Chondrocyte (in vitro differentiated cells): ENCODE data around the gene HIKESHI. TPM values are rescaled to one million over a fixed set of nuclear protein-coding genes. Genes with fewer than 3 reads are reported as not detected.

Source experiments
- DNase-seq: peaks from one replicate; pipeline ENCODE4 v3.0.0; 2021; ENCODE audit warnings: mixed read lengths, low spot score
- H3K27ac Mint-ChIP-seq: one replicate; pipeline ENCODE4 v1.8.0; 2021; ENCODE audit warnings: mild to moderate bottlenecking, moderate library complexity, mixed read lengths; ENCODE audit not compliant: unreplicated experiment
- H3K27me3 Mint-ChIP-seq: 2 replicates; pipeline ENCODE4 v1.8.0; 2021; ENCODE audit warnings: low read depth, mixed read lengths
- H3K36me3 Mint-ChIP-seq: 2 replicates; pipeline ENCODE4 v1.8.0; 2021; ENCODE audit warnings: low read depth, mixed read lengths
- H3K4me1 Mint-ChIP-seq: 2 replicates; pipeline ENCODE4 v1.8.0; 2021; ENCODE audit warnings: low read depth, mild to moderate bottlenecking, mixed read lengths
- H3K4me3 Mint-ChIP-seq: one replicate; pipeline ENCODE4 v1.8.0; 2021; ENCODE audit warnings: mild to moderate bottlenecking, moderate library complexity, mixed read lengths; ENCODE audit not compliant: unreplicated experiment
- H3K9me3 Mint-ChIP-seq: 2 replicates; pipeline ENCODE4 v1.8.0; 2021; ENCODE audit warnings: low read depth, mixed read lengths
- CTCF ChIP-seq: fragments of 200-600 bp; sonication (generic); IDR thresholded peaks from 2 replicates; pipeline ENCODE4 v1.5.0; 2021; ENCODE audit warnings: antibody characterized with exemption, mild to moderate bottlenecking, moderate library complexity
- total RNA-seq: library from RNA; stranded (reverse); gene quantifications from 3 replicates; pipeline ENCODE4 v1.2.1, GENCODE V29; 2021

The HIKESHI gene
- total RNA-seq, 1 donor from 2014 or later = 34.5 TPM

GRCh38 chr11:86314636-86315035 is 12.6 kb downstream of the HIKESHI start:
- no peaks in the 10 kb centered on the region for H3K4me1 Mint-ChIP-seq
- peaks cover 6% of the 10 kb centered on the region for H3K9me3 Mint-ChIP-seq
- no peak overlapping the region for H3K4me3 Mint-ChIP-seq
- TF ChIP-seq CTCF = no peak
- H3K27me3 Mint-ChIP-seq = no peaks in the 10 kb centered on the region
- no peak overlapping the region for H3K27ac Mint-ChIP-seq
- H3K36me3 Mint-ChIP-seq = peaks cover 24% of the 10 kb centered on the region
- DNase-seq = no peak

- DNase-seq = no peak
- TF ChIP-seq CTCF = no peak
- Mint-ChIP-seq H3K9me3 (peaks cover 11% of the 10 kb centered on the region), H3K4me1 (peaks cover 6% of the 10 kb centered on the region), H3K4me3 (no peak overlapping the region), H3K36me3 (peaks cover 23% of the 10 kb centered on the region), H3K27ac (no peak overlapping the region), H3K27me3 (no peaks in the 10 kb centered on the region)
Measured at GRCh38 chr11:86335131-86335767, 33.2 kb downstream of the HIKESHI start.

GRCh38 chr11:86337227-86337626 is 35.2 kb downstream of the HIKESHI start:
- Mint-ChIP-seq H3K27ac (no peak overlapping the region), H3K9me3 (peaks cover 11% of the 10 kb centered on the region), H3K4me1 (peaks cover 3% of the 10 kb centered on the region), H3K36me3 (peaks cover 24% of the 10 kb centered on the region), H3K27me3 (no peaks in the 10 kb centered on the region), H3K4me3 (no peak overlapping the region)
- DNase-seq = no peak
- no peak for TF ChIP-seq CTCF

- peak overlapping the region; percentile 49 for H3K27ac Mint-ChIP-seq
- peaks cover 9% of the 10 kb centered on the region for H3K4me1 Mint-ChIP-seq
- no peaks in the 10 kb centered on the region for H3K27me3 Mint-ChIP-seq
- H3K4me3 Mint-ChIP-seq = no peak overlapping the region
- no peak for TF ChIP-seq CTCF
- no peak for DNase-seq
- H3K9me3 Mint-ChIP-seq = peaks cover 2% of the 10 kb centered on the region
- peaks cover 15% of the 10 kb centered on the region for H3K36me3 Mint-ChIP-seq
Measured at GRCh38 chr11:86341382-86341781, 39.3 kb downstream of the HIKESHI start.

GRCh38 chr11:86346513-86346912 is 44.5 kb downstream of the HIKESHI start:
- no peak for DNase-seq
- no peaks in the 10 kb centered on the region for H3K27me3 Mint-ChIP-seq
- no peak for TF ChIP-seq CTCF
- H3K36me3 Mint-ChIP-seq = peaks cover 11% of the 10 kb centered on the region
- no peaks in the 10 kb centered on the region for H3K9me3 Mint-ChIP-seq
- H3K4me1 Mint-ChIP-seq = peaks cover 7% of the 10 kb centered on the region
- no peak overlapping the region for H3K4me3 Mint-ChIP-seq
- no peak overlapping the region for H3K27ac Mint-ChIP-seq
